Central memory CD4-positive, alpha-beta T cell (primary cell): ENCODE results near the gene ZSWIM2.
"Not testable (repeated sequence)": the region's sequence is repeated elsewhere in the genome, so short reads cannot be mapped to it uniquely, and the experiment has no call there.

Experiments
- DNase-seq: peaks from one replicate; pipeline ENCODE4 v3.0.0; 2022
- total RNA-seq, 3 experiments: gene quantifications; one replicate each; lab custom pipeline; 2026; lab: John Stamatoyannopoulos, UW

The ZSWIM2 gene, protein sequence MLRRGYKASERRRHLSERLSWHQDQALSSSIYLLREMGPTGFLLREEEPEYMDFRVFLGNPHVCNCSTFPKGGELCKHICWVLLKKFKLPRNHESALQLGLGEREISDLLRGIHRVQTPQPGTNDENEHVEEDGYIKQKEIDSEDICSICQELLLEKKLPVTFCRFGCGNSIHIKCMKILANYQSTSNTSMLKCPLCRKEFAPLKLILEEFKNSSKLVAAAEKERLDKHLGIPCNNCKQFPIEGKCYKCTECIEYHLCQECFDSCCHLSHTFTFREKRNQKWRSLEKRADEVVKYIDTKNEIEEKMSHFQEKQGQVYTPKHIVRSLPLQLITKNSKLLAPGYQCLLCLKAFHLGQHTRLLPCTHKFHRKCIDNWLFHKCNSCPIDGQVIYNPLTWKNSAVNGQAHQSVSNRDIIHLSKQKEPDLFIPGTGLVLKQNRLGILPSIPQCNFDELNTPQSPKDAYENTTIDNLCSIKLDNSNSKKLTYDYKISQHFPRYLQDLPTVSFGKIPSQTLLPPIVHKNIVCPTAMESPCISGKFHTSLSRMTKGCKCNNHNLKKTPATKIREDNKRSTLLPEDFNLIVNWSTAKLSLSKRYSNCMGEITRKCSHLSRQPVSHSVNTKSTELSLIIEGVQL
- total RNA-seq = 0 reads per million in 3 experiments

DNA sequence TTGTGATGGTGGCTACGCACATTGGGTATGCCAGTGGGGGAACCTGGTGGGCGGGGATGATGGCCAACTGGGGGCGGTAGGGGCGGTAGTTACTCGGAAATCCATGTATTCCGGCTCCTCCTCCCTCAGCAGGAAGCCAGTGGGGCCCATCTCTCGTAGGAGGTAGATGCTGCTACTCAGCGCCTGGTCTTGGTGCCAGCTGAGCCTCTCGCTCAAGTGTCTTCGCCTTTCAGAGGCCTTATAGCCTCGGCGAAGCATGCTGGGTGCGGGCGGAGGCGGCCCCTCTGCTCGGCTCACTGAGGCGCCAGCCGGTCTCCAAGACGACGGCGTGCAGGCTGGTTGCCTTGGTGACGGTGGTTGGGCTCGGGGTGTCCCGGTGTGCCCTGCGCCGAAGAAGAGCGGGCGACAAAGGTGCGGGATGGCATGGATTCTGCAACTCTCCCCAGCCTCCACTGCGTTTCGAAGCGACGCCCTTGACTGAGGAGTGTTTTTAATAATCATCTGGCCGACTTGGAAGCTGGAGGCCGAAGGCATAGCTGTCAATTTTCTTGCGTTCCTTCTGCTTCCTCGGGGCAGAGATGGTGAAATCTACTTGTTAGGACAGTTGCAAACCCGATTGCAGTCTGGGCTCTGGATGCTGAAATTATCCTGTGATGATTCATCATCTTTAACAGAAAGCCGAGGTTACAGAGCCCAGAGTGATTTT lies at the start of gene ZSWIM2:
Gene ZSWIM2, minus strand, starts transcription at position 298 of the 706 bp plus-strand sequence. Its CDS starts 40 bp downstream, at position 258.
- no peak for DNase-seq

DNA sequence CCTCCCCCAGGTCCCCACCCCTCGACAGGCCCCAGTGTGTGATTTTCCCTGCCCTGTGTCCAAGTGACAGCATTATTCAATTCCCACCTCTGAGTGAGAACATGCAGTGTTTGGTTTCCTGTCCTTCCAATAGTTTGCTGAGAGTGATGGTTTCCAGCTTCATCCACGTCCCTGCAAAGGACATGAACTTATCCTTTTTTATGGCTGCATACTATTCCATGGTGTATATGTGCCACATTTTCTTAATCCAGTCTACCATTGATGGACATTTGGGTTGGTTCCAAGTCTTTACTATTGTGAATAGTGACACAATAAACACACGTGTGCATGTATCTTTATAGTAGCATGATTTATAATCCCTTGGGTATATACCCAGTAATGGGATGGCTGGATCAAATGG lies 47.2 kb upstream of the ZSWIM2 start:
- not testable (repeated sequence) for DNase-seq

DNA sequence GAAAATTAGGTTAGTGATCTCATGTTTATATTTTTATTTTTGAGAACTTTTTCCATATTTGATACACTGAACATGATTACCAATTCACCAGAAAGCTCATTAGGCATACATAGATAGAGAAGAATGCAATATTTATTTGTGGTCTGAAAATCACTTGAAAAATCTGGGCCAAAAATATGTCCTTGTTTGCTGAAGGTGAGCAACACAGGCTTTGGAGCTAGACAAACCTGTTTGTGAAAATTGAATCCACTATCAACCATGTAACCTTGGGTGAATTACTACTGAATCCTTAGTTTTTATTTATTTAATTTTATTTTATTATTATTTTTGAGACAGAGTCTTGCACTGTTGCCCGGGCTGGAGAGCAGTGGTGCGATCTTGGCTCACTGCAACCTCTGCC lies 46.5 kb upstream of the ZSWIM2 start:
- DNase-seq = no peak

DNA sequence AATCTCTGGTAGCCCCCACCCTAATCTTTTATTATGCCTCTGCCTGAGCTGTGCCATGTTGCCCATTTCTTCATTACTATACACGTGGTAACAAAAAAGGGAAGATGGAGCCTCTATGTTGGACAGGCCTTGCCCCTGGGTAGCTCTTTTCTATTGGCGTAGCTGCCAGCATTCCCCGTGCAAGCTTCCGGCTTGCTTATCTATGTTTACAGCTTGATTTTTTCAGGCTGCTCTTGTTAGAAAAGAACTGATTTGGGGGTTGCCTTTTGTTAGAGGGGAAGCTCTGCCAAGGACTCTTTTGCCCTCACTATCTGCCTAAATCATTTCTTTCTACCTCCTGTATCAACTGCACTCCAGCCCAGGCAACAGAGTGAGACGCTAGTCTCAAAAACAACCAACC lies 45.5 kb upstream of the ZSWIM2 start:
- no peak for DNase-seq

DNA sequence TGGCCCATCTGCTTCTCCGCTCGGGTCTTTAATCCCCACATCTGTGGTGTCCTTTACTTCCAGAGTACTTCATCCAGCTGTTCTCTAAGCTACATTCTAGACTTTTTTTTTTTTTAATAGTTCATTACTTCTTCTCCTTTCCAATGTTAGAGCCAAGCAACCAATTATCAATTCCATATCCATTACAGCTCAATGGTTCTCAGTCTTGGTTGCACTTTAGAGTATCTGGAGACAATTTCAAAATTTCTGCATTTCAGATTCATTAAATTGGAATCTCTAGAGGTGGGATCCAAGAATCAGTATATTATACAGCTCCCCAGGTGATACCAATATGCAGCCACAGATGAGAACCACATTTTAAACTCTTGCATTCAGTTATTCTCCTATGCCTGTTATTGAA lies 43.9 kb upstream of the ZSWIM2 start:
- no peak for DNase-seq

DNA sequence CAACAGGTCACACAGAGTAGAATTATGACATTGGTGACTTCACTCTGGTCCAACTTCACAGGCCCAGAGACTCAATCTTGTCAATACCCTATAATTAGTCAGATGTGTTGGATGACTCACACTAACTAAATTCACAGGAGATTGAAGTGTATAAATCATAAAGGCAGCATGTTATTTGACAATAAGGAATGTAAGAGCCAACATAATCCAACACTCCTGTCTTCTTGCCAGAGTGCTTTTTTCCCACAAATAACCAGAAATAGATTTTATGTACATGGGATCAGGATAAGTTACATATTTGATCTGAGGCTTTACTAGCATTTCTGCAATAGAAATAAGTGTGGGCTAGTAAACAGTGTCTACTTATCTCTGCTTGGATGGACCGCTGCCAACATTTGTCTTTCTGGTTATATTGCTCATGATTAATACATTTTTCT lies 42.2 kb upstream of the ZSWIM2 start:
- no peak for DNase-seq

DNA sequence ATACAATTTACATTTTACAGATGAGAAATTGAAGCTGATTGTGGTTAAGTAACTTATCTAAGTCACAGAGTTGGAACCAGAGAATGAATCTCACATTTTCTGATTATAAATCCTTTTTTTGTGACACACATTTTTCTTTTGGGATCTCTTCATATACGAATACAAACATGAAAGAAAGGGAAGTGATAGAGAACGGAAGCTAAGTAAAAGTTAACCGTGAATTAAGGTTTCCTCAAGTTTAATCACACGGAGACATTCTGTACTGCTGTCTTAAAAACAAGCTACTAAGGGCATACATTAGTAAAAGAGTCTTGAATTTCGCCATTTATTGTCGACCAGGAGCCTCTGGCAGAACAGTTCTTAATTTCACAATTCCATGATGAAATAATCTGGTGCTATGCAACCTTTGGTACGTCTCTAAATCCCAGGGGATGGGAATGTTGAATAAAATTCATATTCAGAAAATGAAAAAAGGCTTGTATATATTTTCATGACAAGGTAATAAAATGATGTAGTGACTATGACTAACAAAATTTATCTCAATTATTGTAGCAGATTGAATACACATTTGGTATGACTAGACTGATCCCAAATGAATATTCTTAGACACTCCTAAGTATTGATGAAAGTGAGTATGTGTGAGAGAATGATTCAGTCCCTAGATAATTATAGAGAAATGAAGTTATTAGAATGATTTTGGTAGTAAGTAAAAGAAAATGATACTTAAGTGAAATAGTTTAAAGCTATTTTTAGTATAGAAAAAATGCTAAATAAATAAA lies 40.3 kb upstream of the ZSWIM2 start:
- no peak for DNase-seq

DNA sequence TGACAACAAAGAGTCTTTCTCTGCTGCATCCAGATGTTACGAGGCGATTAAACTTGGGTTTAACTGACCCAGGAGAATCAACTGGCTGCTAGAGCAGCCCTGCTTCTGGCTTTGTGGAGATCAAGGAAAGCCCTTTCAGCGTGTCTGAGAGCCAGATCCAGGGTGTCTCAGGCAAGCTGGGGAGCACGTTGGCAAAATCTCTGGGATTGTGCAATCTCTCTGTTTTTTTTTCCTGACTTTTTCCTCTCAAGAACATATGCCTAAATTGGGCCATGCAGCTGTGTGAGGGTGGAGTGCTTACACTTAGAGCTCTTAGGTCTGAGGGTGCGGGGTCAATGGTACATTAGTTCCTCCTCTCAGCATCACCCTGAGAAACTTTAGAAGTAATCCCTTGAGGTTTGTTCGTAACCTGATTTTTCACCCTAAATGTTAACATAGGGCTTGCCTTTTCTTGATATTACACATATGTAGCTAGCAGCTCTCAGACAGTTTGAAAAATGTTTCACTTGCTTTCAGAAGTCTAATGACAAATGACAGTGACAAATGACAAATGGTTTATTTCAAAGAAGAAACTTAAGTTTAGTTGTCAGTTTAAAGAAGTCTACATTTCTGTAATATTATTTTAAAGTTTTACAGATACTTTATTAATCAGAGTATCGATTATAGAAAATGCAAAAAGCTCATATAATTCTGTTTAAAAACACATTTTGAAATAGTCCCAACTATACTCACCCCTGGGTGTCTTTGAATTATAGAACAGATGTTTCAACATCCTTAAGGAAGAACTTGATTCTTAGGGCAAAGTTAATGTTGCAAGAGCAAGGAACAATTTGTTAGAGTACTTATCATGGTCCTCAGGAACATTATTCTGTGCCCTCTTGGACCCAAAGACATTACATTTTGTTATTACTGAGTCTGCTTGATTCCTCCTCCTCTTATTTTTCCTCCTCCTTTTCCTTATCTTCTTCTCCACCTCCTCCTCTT lies 38.4 kb upstream of the ZSWIM2 start:
- DNase-seq = no peak

DNA sequence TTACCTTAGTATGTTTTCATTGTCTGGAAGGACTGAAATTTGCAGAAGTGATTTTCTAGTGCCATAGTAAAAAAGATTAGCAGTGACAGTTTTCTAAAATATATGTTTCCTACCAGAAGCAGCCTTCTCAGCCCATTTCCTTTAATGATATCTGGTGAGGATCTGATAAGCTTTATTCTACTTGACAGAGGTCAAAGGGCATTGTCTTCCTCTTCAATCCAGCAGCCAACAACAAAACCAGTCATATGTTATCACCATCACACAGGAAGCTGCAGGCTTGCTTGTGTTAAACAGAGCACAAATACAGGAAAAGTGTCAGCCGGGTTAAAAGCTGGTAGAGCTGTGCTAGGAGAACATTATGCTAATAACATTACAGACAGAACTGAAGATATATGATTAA lies 35.6 kb upstream of the ZSWIM2 start:
- DNase-seq = no peak

DNA sequence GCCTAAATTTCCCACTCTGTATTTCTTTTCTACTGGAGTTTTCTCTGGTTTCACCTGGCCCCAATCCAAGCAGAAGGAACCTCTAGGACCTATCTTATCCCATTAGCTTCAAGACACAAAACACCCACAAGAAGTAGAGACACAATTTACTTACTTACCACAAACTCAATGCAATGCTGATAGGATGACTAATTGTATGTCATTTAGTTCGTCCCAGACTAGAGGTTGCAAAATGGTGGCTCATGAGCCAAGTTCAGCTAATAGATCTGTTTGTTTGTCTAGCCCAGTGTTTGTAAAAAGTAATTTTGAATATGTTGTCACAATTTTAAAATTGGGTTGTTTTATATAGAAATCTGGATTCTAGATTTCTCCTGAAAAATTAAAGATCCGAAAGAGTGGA lies 34.7 kb upstream of the ZSWIM2 start:
- DNase-seq = no peak

DNA sequence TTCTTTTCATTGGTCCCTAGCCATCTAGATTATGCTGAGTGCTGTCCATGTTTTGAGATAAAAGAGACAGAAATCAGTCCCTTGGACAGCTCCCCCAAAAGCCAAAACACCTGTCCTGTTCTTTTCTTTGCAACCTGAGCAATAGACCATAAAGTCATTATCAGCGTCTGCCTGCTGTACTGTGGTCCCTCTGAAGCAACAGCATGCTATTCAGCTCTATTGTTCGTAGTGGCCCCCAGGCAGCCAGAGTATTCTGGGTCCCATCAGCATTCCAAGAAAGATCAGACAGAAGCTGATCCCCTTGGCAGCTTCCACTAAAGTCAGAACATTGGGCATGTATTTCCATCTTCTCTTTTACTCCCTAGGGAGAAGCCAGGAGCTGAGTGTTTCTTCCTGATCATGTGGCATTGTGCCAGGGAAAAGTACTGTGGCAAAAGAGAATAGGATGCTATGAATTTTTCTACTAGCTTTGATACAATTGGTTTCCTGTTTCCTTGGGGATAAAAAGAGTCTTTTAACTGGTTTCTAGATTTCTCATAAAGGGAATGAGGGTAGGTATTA lies 33.6 kb upstream of the ZSWIM2 start:
- no peak for DNase-seq

DNA sequence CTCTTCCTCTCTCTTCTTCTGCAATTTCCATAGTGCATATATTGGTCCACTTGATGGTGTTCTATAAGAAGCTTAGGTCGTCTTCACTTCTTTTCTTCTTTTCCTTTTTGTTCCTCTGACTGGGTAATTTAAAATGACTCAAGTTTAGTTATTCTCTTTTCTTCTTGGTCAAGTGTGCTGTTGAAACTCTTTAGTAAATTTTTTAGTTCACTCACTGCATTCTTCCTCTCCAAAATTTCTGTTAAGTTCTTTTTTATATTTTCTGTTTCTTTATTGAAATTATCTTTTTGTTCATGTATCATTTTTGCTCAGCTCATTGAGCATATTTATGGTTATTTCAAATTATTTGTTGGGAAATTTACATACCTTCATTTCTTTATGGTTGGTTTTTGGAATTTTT lies 32.7 kb upstream of the ZSWIM2 start:
- DNase-seq = no peak

DNA sequence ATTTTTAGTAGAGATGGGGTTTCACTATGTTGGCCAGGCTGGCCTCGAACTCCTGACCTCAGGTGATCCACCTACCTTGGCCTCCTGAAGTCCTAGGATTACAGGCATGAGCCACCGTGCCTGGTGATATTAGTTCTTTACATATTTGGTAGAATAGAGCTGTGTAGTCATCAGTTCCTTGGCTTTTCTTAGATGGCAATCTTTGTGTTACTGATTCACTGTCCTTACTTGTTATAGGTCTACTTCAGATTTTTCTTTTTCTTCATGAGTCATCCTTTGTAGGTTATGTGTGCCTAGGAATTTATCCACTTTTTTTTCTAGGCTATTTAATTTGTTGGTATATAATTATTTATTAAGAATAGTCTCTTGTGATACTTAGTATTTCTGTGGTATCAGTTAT lies 30.3 kb upstream of the ZSWIM2 start:
- DNase-seq = no peak

DNA sequence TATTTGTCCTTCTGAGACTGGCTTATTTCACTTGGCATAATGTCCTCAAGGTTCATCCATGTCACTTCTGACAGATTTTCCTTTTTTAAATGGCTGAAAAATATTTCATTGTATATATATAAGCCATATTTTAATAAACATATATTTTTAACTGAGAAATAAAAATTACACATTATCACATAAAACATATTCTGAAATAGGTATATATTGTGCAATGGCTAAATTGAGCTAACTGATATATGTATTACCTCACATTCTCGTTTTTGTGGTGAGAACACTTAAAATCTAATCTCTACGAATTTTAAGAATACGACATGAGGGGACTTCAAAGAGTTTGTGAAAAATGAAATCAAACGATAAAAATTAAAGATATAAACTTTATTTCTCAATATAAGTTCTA lies 25.7 kb upstream of the ZSWIM2 start:
- no peak for DNase-seq

DNA sequence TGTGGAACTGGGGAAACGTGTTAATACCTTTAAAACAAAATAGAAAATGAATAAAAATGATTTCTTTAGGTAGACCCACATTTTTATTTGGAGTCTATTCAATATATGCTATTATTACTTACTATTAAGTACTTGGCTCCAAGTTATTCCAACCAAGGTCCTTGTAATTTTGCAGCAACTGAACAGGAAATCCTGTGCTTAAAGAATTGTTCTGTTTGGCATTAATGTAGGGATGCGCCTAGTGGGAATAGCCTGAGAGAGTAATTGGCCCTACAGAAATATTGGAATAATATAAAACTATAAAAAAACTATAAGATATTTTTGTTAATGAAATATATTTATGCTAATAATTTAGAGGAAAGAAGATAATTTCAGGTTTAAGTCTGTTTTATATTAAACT lies 22.9 kb upstream of the ZSWIM2 start:
- no peak for DNase-seq

DNA sequence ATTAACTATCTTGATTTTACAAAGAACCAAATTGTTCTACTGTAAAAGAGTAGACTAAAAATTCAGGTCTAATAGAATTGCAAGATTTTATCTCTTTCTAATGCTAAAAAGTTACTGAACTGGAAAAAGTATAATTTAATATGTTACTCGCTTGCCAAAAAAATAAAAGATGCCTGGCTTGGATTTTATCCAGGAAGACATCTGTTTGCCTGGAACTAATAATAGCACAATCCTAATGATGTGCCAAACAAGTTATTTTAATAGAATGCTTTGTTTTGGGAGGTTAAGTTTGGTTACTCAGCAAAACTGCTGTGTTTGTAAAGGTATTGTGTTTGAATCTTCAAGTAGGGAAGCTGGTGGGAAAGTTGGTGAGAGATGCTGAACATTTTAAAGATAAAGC lies 19.4 kb upstream of the ZSWIM2 start:
- DNase-seq = no peak

DNA sequence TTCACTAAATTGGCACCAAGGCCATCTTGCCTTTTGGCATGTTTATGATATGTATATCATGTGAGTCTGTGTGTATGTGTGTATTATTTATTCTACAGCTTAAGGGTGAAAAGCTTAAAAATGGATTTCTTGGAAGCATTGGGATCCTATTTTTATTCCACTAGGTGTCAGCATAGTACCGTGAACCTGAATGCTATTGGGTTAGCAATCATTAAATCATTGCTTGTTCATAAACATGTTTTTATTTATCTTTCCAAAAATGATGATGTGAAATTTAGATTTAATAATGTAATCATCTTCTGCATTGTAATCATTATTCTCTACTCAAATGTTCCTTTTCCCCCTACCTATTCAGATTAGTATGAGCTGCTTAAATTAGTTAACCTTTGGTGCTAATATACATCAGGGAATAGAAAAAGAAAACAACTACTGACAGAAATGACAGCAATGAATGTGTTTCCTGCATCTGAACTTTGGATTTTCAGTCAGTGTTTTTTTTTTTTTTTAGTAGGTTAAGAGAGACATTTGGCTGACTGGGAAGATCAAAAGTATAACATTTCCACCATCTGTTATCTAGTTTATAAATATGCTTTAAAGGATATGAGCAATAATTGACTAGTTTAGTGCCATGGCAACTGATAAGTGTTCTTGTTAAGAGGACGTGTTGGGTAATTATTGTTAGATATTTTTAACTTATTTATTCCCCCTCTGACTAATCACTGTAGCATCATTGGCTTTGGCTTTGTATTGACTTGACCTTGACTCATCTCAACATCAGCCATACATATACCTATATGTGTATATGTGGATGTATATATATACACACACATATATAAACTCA lies 14.1 kb upstream of the ZSWIM2 start:
- no peak for DNase-seq

DNA sequence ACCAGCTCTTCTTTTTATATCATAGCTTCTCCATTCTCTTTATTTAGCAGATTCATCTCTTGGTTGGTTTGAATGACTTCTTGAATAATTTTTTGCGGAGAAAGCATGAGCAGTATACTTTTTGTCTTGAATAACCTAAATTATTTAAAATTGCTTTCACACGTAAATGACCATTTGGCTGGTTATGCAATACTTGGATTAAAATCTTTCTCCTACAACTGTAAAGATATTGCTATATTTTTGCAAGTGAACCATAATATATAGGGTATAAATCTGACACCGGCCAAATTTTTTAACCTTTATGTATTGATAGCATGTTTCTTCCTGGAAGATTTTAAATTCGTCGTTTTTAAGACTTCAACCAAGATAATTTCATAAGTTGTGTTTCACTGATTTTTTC lies 6.2 kb upstream of the ZSWIM2 start:
- no peak for DNase-seq

DNA sequence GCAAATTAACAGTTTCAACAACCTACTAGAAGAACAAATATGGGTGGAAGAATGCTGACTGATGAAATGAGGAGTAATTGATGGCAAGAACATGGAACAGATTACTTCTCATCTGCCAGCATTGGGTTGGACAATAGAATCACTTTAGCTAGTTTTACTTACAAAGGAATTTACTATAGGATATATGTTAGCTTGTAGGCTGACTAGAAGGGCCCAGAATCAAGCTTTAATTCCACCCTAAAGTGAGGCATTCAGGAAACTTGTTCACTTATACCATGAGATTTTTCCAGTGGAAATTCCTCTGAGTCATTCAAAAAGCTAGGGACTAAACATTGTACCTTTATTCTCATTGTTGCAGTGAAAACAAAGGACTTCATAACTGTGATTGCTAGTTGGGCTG lies 5.0 kb upstream of the ZSWIM2 start:
- no peak for DNase-seq

DNA sequence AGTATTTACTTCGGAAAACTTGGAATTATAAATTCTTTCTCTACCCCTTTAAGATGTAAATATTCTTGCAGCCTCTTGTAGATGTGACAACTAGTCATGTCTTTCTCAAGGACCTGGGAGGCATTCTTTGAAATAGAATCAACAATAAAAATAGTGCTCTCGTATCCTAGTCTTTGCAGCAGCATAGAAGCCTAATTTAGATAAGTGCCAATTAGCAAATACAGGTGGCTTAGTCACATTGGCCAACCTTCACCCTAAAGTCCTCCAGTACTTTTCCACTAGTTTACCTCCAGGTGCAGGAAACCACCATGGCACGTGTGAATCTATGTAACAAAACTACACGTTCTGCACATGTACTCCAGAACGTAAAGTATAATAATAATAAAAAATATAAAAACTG lies 3.5 kb upstream of the ZSWIM2 start:
- DNase-seq = no peak
